Colonic mucosa (tissue), 4 donors: ENCODE results near the gene DNPEP. TPM values are rescaled to one million over a fixed set of nuclear protein-coding genes. Genes with fewer than 3 reads are reported as not detected.
"Not testable (repeated sequence)": the region's sequence is repeated elsewhere in the genome, so short reads cannot be mapped to it uniquely, and the experiment has no call there.

Source experiments
- DNase-seq: peaks from one replicate; pipeline ENCODE4 v3.0.0-alpha.2; 2020
- H3K27ac ChIP-seq: fragments of 200-600 bp; one replicate; pipeline ENCODE4 v1.8.0; 2021
- H3K27me3 ChIP-seq: fragments of 200-600 bp; one replicate; pipeline ENCODE4 v1.8.0; 2021
- H3K36me3 ChIP-seq: fragments of 200-600 bp; one replicate; pipeline ENCODE4 v1.8.0; 2021
- H3K4me1 ChIP-seq: fragments of 200-600 bp; one replicate; pipeline ENCODE4 v1.8.0; 2021; ENCODE audit warnings: mild to moderate bottlenecking
- H3K4me3 ChIP-seq: fragments of 200-600 bp; one replicate; pipeline ENCODE4 v1.8.0; 2021
- H3K9ac ChIP-seq, 2 donors: one replicate each; pipeline ENCODE4 v1.7.0; 2013; ENCODE audit warnings: control low read depth in 2 of 2, low read depth in 2 of 2, low read length in 2 of 2
- H3K9me3 ChIP-seq: fragments of 200-600 bp; one replicate; pipeline ENCODE4 v1.8.0; 2021
- intact Hi-C: fragments of 100-400 bp; cut with DNase I; formaldehyde crosslinking; loops from one replicate; pipeline ENCODE4 v1.14.1; 2022
- total RNA-seq, 2 donors: library from RNA; stranded (reverse); fragmentation: NEBNext Ultra II Directional in 1 of 2; extraction: Animal tissue kit (Norgen Biotek cat#: 25700) in 1 of 2; gene quantifications; one replicate each; pipeline ENCODE4 v1.2.1, GENCODE V29; 2021
- TF ChIP-seq, protein P1 (sequence below): fragments of 200-600 bp; IDR thresholded peaks from one replicate; pipeline ENCODE4 v1.8.0; 2022; ENCODE audit warnings: antibody characterized with exemption, mild to moderate bottlenecking
- donor health status: healthy.
- donor health status: DM: no; HTN: no; CAD: no.
- donor health status: DM: no; HTN: no; CAD: no.

The DNPEP gene
- total RNA-seq, 2 donors from 2014 or later, result 96.1 to 96.7 TPM

DNA sequence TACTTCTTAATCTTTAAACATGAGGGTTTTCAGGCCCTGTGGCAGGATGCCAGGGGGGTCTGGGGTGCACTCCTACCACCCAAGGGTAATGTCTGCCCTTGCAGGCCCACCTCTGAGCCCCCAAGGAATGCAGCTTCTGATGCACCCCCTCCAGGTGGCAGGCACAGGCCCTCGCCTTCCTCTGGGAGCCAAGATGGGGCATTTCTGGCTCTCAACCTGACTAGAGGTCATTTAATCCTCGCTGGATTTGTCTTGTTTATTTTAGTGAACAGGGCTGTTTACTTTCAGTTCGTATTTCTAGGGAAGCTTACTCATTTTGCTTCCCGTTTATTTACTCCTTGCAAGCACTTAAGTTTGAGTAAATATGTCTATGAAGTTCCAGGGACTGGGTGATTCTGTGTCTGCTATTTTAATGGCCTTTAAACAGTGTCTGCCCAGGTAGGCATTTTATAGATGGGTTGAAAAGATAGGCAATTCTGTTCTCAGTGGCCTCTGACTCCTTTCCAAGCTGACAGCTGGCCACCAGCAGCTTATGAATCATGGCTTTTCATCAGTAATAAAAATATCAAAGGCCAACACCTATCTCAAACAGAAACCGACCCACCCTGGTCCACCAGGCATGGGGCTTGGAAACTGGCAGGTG is 11.1 kb upstream of the DNPEP start:
- Histone ChIP-seq H3K4me1 (peaks cover 11% of the 10 kb centered on the region), H3K36me3 (no peaks in the 10 kb centered on the region), H3K9ac (peak overlapping the region; percentile 46 to 48), H3K27ac (peak overlapping the region; percentile 68), H3K4me3 (no peak overlapping the region), H3K9me3 (no peaks in the 10 kb centered on the region), H3K27me3 (no peaks in the 10 kb centered on the region)
- TF ChIP-seq, protein P1, sequence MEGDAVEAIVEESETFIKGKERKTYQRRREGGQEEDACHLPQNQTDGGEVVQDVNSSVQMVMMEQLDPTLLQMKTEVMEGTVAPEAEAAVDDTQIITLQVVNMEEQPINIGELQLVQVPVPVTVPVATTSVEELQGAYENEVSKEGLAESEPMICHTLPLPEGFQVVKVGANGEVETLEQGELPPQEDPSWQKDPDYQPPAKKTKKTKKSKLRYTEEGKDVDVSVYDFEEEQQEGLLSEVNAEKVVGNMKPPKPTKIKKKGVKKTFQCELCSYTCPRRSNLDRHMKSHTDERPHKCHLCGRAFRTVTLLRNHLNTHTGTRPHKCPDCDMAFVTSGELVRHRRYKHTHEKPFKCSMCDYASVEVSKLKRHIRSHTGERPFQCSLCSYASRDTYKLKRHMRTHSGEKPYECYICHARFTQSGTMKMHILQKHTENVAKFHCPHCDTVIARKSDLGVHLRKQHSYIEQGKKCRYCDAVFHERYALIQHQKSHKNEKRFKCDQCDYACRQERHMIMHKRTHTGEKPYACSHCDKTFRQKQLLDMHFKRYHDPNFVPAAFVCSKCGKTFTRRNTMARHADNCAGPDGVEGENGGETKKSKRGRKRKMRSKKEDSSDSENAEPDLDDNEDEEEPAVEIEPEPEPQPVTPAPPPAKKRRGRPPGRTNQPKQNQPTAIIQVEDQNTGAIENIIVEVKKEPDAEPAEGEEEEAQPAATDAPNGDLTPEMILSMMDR, result no peak
- DNase-seq, result peak; percentile 63
- intact Hi-C loops, result no loop called here

DNA sequence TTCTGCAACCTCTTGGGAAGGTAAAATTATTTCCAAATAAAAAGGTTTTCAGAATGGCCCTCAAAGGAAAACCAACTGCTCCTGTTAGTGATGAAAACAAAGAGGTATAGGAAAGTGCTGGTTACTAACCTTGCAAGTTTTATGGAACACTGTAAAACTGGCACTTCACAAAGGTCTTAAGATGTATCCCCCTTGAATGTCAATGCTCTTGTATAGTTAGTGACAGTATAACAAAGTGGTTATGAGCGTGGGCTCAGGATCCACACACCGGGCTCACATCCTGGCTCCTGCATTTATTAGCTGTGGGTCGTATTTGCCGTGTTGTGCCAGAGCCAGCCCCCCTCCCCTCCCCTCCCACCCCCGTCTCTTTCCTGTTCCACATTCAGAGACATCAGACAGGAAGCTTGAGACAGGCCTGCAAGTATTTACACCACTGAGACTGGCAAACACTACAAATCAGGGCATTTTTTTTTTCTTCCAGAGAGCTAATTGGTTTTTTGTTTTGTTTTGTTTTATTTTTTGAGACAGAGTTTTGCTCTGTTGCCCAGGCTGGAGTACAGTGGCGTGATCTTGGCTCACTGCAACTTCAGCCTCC is 9.2 kb upstream of the DNPEP start:
- Histone ChIP-seq H3K36me3 (no peaks in the 10 kb centered on the region), H3K27me3 (no peaks in the 10 kb centered on the region), H3K9ac (no peak overlapping the region), H3K4me1 (peaks cover 11% of the 10 kb centered on the region), H3K27ac (no peak overlapping the region), H3K9me3 (no peaks in the 10 kb centered on the region), H3K4me3 (no peak overlapping the region)
- TF ChIP-seq, protein P1, result no peak
- intact Hi-C loops, result no loop called here
- DNase-seq, result no peak

DNA sequence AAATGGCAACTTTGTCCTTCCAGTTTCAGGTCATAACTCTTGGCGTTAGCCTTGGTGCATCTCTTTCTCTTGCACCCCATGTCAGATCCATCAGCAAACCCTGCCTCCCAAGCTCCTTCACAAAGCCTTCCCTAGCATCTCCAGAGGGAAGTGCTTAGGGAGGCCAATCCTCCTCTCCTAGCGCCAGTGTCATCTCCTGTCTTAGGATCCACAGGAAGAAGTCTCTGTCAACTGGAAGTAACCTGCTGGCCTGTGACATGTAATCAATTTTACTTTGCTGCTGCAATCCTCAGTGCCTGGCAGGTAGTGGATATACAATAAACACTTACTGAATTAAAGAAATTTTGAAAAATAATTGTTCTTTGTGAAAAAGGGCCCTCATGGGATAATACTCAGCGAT is 7.9 kb upstream of the DNPEP start:
- Histone ChIP-seq H3K4me3 (no peak overlapping the region), H3K36me3 (no peaks in the 10 kb centered on the region), H3K9ac (no peak overlapping the region), H3K27me3 (no peaks in the 10 kb centered on the region), H3K9me3 (no peaks in the 10 kb centered on the region), H3K4me1 (peaks cover 11% of the 10 kb centered on the region), H3K27ac (no peak overlapping the region)
- no peak for DNase-seq
- intact Hi-C loops, result no loop called here
- TF ChIP-seq, protein P1, result no peak

DNA sequence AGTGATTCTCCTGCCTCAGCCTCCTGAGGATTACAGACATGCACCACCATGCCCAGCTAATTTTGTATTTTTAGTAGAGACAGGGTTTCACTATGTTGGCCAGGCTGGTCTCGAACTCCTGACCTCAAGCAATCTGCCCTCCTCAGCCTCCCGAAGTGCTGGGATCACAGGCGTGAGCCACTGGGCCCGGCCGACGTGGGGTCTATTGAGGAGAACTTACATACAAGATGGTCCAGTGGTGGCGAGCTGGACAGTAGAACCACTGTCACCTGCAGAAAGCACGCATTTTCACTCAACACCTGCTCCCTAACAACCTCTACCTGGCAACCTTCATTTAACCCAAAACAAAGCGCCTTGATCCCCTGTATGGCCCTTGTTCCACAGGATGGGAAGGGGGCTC is 7.3 kb upstream of the DNPEP start:
- H3K27ac ChIP-seq, H3K4me3 ChIP-seq, H3K9me3 ChIP-seq, H3K9ac ChIP-seq, H3K36me3 ChIP-seq, H3K27me3 ChIP-seq, DNase-seq, intact Hi-C loops: not testable (repeated sequence)
- peaks cover 11% of the 10 kb centered on the region for H3K4me1 ChIP-seq

DNA sequence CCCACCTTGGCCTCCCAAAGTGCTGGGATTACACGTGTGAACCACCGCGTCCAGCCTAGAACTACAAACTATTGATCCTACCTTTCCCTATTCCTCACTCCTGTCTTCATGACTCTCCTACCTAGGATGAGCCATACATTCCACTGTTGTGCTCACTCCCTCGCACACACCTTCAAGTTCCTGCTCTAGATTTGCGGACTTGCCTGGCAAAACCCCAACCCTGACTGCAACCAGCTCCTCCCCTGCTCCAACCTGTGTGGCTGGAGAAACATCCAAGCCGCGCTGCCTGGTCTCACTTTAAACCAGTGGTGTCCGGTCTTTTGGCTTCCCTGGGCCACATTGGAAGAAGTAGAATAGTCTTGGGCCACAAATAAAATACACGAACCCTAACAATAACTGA is 5.0 kb upstream of the DNPEP start:
- Histone ChIP-seq H3K4me3 (no peak overlapping the region), H3K27ac (no peak overlapping the region), H3K4me1 (no peaks in the 10 kb centered on the region), H3K9me3 (no peaks in the 10 kb centered on the region), H3K27me3 (no peaks in the 10 kb centered on the region), H3K36me3 (no peaks in the 10 kb centered on the region), H3K9ac (no peak overlapping the region)
- intact Hi-C loops, result no loop called here
- TF ChIP-seq, protein P1, result no peak
- DNase-seq, result no peak

DNA sequence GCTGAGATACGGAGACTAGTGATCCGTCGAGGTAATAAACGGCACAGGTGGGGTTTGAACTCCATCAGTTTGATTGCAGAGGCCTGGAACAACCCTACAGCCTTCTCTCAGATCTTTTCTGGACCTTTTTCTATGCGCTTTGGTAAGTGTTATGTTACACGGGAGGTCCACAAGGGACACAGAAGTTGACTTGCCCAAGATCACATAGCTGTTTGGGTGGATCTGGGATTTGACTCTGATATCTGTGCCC is 1.1 kb upstream of the DNPEP start:
- H3K9ac ChIP-seq, result peak overlapping the region; percentile 19 to 77

More for the DNA sequence above, 1.1 kb upstream of the DNPEP start:
- Histone ChIP-seq H3K4me3 (peak overlapping the region; percentile 20), H3K27me3 (no peaks in the 10 kb centered on the region), H3K36me3 (peaks cover 8% of the 10 kb centered on the region), H3K27ac (peak overlapping the region; percentile 78), H3K9me3 (no peaks in the 10 kb centered on the region), H3K4me1 (peaks cover 8% of the 10 kb centered on the region)
- intact Hi-C loops, result no loop called here
- TF ChIP-seq, protein P1, result no peak
- no peak for DNase-seq
